NCI-H82 (cell line): ENCODE data around the gene SRPK2.
"Not testable (repeated sequence)": the region's sequence is repeated elsewhere in the genome, so short reads cannot be mapped to it uniquely, and the experiment has no call there.

ENCODE experiments used
- DNase-seq: peaks from one replicate; lab custom pipeline; 2025; lab: John Stamatoyannopoulos, UW

SRPK2 gene

GRCh38 chr7:105224884-105225651, 163.7 kb downstream of the SRPK2 start:
- peak; percentile 18 for DNase-seq

- DNase-seq = peak; percentile 30
Observed at GRCh38 chr7:105222953-105223352, 165.8 kb downstream of the SRPK2 start.

- no peak for DNase-seq
Observed at GRCh38 chr7:105219771-105220160, 169.0 kb downstream of the SRPK2 start.

- DNase-seq = no peak
Observed at GRCh38 chr7:105218939-105219770, 169.6 kb downstream of the SRPK2 start.

GRCh38 chr7:105218215-105218614, 170.5 kb downstream of the SRPK2 start:
- no peak for DNase-seq

- DNase-seq = no peak
Observed at GRCh38 chr7:105216786-105217185, 171.9 kb downstream of the SRPK2 start.

- no peak for DNase-seq
Observed at GRCh38 chr7:105215821-105216220, 172.9 kb downstream of the SRPK2 start.

GRCh38 chr7:105215182-105215581, 173.5 kb downstream of the SRPK2 start:
- no peak for DNase-seq

GRCh38 chr7:105213611-105214010, 175.1 kb downstream of the SRPK2 start:
- DNase-seq = no peak

GRCh38 chr7:105212212-105212611, 176.5 kb downstream of the SRPK2 start:
- DNase-seq = no peak

GRCh38 chr7:105210721-105211205, 178.0 kb downstream of the SRPK2 start:
- peak; percentile 13 for DNase-seq

- no peak for DNase-seq
Observed at GRCh38 chr7:105209870-105210269, 178.9 kb downstream of the SRPK2 start.

- DNase-seq = no peak
Observed at GRCh38 chr7:105209433-105209832, 179.3 kb downstream of the SRPK2 start.

- no peak for DNase-seq
Observed at GRCh38 chr7:105206985-105207384, 181.7 kb downstream of the SRPK2 start.

- DNase-seq = no peak
Observed at GRCh38 chr7:105205592-105206237, 183.0 kb downstream of the SRPK2 start.

GRCh38 chr7:105204953-105205352, 183.8 kb downstream of the SRPK2 start:
- DNase-seq = no peak

- no peak for DNase-seq
Observed at GRCh38 chr7:105204520-105204919, 184.2 kb downstream of the SRPK2 start.

GRCh38 chr7:105202616-105203015, 186.1 kb downstream of the SRPK2 start:
- no peak for DNase-seq

- DNase-seq = no peak
Observed at GRCh38 chr7:105199386-105199785, 189.3 kb downstream of the SRPK2 start.

GRCh38 chr7:105198223-105198622, 190.5 kb downstream of the SRPK2 start:
- peak; percentile 55 for DNase-seq

- DNase-seq = no peak
Observed at GRCh38 chr7:105196473-105196872, 192.2 kb downstream of the SRPK2 start.

- DNase-seq = no peak
Observed at GRCh38 chr7:105195891-105196290, 192.8 kb downstream of the SRPK2 start.

- DNase-seq = not testable (repeated sequence)
Observed at GRCh38 chr7:105194959-105195358, 193.8 kb downstream of the SRPK2 start.
